WTC11 (cell line): ENCODE data around the gene LOXL3. TPM values are rescaled to one million over a fixed set of nuclear protein-coding genes. Genes with fewer than 3 reads are reported as not detected.

Experiments
- AR ChIP-seq: fragments of 250-450 bp; sonication (Bioruptor Pico); IDR thresholded peaks from 2 replicates; pipeline ENCODE4 v1.9.0; 2021; ENCODE audit warnings: mild to moderate bottlenecking
- ARID4B ChIP-seq: sonication (generic); formaldehyde crosslinking; IDR thresholded peaks from 2 replicates; pipeline ENCODE4 v1.8.0; 2023; ENCODE audit warnings: missing genetic modification reagents, mild to moderate bottlenecking, borderline replicate concordance
- ATF2 ChIP-seq: sonication (generic); formaldehyde crosslinking; IDR thresholded peaks from 2 replicates; pipeline ENCODE4 v1.8.1; 2022; ENCODE audit warnings: low read depth, missing genetic modification reagents, borderline replicate concordance
- CBFB ChIP-seq: sonication (generic); formaldehyde crosslinking; IDR thresholded peaks from 2 replicates; pipeline ENCODE4 v1.8.1; 2022; ENCODE audit warnings: mild to moderate bottlenecking, low read depth, missing genetic modification reagents
- CTCF ChIP-seq: fragments of 200-600 bp; IDR thresholded peaks from 2 replicates; pipeline ENCODE4 v1.8.0; 2022; ENCODE audit warnings: antibody characterized with exemption
- E2F4 ChIP-seq: sonication (generic); formaldehyde crosslinking; IDR thresholded peaks from 2 replicates; pipeline ENCODE4 v1.8.1; 2022; ENCODE audit warnings: low read depth, mild to moderate bottlenecking, moderate library complexity, missing genetic modification reagents, borderline replicate concordance
- GABPB1 ChIP-seq: sonication (generic); formaldehyde crosslinking; IDR thresholded peaks from 2 replicates; pipeline ENCODE4 v1.8.1; 2023; ENCODE audit warnings: mild to moderate bottlenecking, missing genetic modification reagents
- GRHL2 ChIP-seq: fragments of 250-450 bp; sonication (Bioruptor Pico); IDR thresholded peaks from 2 replicates; pipeline ENCODE4 v1.8.0; 2022; ENCODE audit warnings: mild to moderate bottlenecking, moderate library complexity; ENCODE audit not compliant: insufficient replicate concordance, severe bottlenecking
- GTF2I ChIP-seq: fragments of 250-450 bp; sonication (Bioruptor Pico); conservative IDR thresholded peaks from 2 replicates; pipeline ENCODE4 v1.4.0; 2021; ENCODE audit warnings: mild to moderate bottlenecking
- HMGA2 ChIP-seq: fragments of 250-450 bp; sonication (Bioruptor Pico); IDR thresholded peaks from 2 replicates; pipeline ENCODE4 v1.4.0; 2021; ENCODE audit warnings: mild to moderate bottlenecking, moderate library complexity
- IRF2 ChIP-seq: sonication (generic); formaldehyde crosslinking; IDR thresholded peaks from 2 replicates; pipeline ENCODE4 v1.8.0; 2022; ENCODE audit warnings: low read depth, missing genetic modification reagents, borderline replicate concordance
- MXD4 ChIP-seq: fragments of 250-450 bp; sonication (Bioruptor Pico); IDR thresholded peaks from 2 replicates; pipeline ENCODE4 v1.8.0; 2021; ENCODE audit warnings: mild to moderate bottlenecking, moderate library complexity, borderline replicate concordance
- MYBL2 ChIP-seq: sonication (generic); formaldehyde crosslinking; IDR thresholded peaks from 2 replicates; pipeline ENCODE4 v1.8.1; 2023; ENCODE audit warnings: mild to moderate bottlenecking, moderate library complexity, missing genetic modification reagents
- NFATC4 ChIP-seq: fragments of 250-450 bp; sonication (Bioruptor Pico); IDR thresholded peaks from 2 replicates; pipeline ENCODE4 v1.9.0; 2021; ENCODE audit warnings: mild to moderate bottlenecking
- NFE2L1 ChIP-seq: sonication (generic); formaldehyde crosslinking; IDR thresholded peaks from 2 replicates; pipeline ENCODE4 v1.8.1; 2023; ENCODE audit warnings: missing genetic modification reagents
- NFYB ChIP-seq: sonication (generic); formaldehyde crosslinking; conservative IDR thresholded peaks from 2 replicates; pipeline ENCODE4 v1.8.0; 2022; ENCODE audit warnings: low read depth, missing genetic modification reagents
- NR1H2 ChIP-seq: sonication (generic); formaldehyde crosslinking; IDR thresholded peaks from 2 replicates; pipeline ENCODE4 v1.9.0; 2021; ENCODE audit warnings: mild to moderate bottlenecking, moderate library complexity, missing genetic modification reagents
- RELA ChIP-seq: sonication (generic); formaldehyde crosslinking; IDR thresholded peaks from 2 replicates; pipeline ENCODE4 v1.8.1; 2022; ENCODE audit warnings: missing genetic modification reagents, mild to moderate bottlenecking, borderline replicate concordance
- RORB ChIP-seq: fragments of 250-450 bp; sonication (Bioruptor Pico); IDR thresholded peaks from 2 replicates; pipeline ENCODE4 v1.9.0; 2021; ENCODE audit warnings: mild to moderate bottlenecking
- TEAD4 ChIP-seq: sonication (generic); formaldehyde crosslinking; IDR thresholded peaks from 2 replicates; pipeline ENCODE4 v1.8.0; 2022; ENCODE audit warnings: mild to moderate bottlenecking, missing genetic modification reagents
- ZBTB43 ChIP-seq: sonication (generic); formaldehyde crosslinking; IDR thresholded peaks from 2 replicates; pipeline ENCODE4 v1.8.1; 2023; ENCODE audit warnings: mild to moderate bottlenecking, missing genetic modification reagents
- ZNF232 ChIP-seq: sonication (generic); formaldehyde crosslinking; IDR thresholded peaks from 2 replicates; pipeline ENCODE4 v1.8.0; 2022; ENCODE audit warnings: mild to moderate bottlenecking, missing genetic modification reagents
- ZNF317 ChIP-seq: sonication (generic); formaldehyde crosslinking; IDR thresholded peaks from 2 replicates; pipeline ENCODE4 v1.8.1; 2023; ENCODE audit warnings: low read depth, mild to moderate bottlenecking, moderate library complexity, missing genetic modification reagents, borderline replicate concordance
- ZNF512 ChIP-seq: sonication (generic); formaldehyde crosslinking; IDR thresholded peaks from 2 replicates; pipeline ENCODE4 v1.8.1; 2022; ENCODE audit warnings: missing genetic modification reagents, borderline replicate concordance
- total RNA-seq: library from RNA; stranded (reverse); gene quantifications from 3 replicates; pipeline ENCODE4 v1.2.3, GENCODE V29; 2021

Gene LOXL3
- total RNA-seq, 1 experiment from 2014 or later = 21.1 TPM

- TF ChIP-seq GABPB1 (CRISPR knock-in tag) (peak; percentile 79), MXD4 (CRISPR knock-in tag) (no peak), HMGA2 (no peak), IRF2 (no peak), AR (CRISPR knock-in tag) (no peak), TEAD4 (CRISPR knock-in tag) (peak; percentile 33; the same call in 1 of the 2 replicates), NFE2L1 (CRISPR knock-in tag) (0 out of 2 replicates have a peak, but pooled peaks have one; percentile 61), RORB (CRISPR knock-in tag) (no peak), NFYB (CRISPR knock-in tag) (no peak), ARID4B (CRISPR knock-in tag) (peak; percentile 3; the same call in 1 of the 2 replicates), GTF2I (CRISPR knock-in tag) (no peak), CBFB (CRISPR knock-in tag) (no peak), CTCF (peak; percentile 68), NR1H2 (CRISPR knock-in tag) (no peak), GRHL2 (CRISPR knock-in tag) (no peak), RELA (CRISPR knock-in tag) (no peak), ATF2 (CRISPR knock-in tag) (no peak), E2F4 (CRISPR knock-in tag) (no peak; the same call in 1 of the 2 replicates), ZNF512 (CRISPR knock-in tag) (no peak), NFATC4 (CRISPR knock-in tag) (no peak), ZNF317 (no peak), ZNF232 (CRISPR knock-in tag) (peak; percentile 14; the same call in 1 of the 2 replicates), ZBTB43 (CRISPR knock-in tag) (peak; percentile 61; the same call in 1 of the 2 replicates), MYBL2 (CRISPR knock-in tag) (peak; percentile 29; the same call in 1 of the 2 replicates)
Observed at GRCh38 chr2:74482801-74483674, 70.7 kb downstream of the LOXL3 start, which contains the start of the genes CCDC142 and TTC31 (continued).
